Measurements from ENCODE around the gene G0S2.

The G0S2 gene

DNA sequence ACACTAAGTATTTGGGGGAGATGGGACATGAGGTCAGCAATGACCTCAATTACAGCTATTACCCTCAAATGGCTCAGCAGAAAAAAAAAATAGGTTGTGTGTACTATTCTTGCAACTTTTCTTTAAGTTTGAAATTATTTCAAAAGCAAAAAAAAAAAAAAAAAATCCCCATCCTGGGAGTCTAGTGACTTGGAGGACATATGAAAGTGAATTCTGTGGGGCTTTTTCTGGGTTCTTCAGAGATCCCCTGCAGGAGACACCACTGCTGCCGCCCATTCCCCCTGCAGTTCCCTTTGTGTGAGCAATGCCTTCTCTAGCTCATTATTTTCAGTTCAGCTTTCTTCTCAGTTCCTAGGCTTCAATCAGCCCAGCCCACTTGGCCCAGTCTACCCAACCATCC lies 46.1 kb downstream of the G0S2 start:
- no peak for DNase-seq

DNA sequence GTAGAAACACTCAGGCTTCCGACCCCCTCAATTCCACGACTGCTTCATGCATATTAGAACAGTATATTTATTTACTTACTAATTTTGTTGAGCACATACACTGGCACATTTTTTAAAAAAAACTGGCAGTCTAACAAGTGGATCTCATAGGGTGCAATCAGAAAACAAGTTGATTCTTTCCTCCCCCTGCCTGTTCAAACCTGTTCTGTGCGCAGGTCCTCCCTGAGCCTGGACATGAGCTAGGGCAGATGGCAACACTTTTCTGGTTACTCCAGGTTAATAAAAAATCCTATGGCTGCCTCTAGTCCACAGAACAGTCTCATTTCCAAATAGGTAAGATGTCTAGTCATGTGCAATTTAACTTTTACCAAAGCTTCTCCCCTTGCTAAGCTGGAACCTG lies 48.1 kb downstream of the G0S2 start:
- no peak for DNase-seq

DNA sequence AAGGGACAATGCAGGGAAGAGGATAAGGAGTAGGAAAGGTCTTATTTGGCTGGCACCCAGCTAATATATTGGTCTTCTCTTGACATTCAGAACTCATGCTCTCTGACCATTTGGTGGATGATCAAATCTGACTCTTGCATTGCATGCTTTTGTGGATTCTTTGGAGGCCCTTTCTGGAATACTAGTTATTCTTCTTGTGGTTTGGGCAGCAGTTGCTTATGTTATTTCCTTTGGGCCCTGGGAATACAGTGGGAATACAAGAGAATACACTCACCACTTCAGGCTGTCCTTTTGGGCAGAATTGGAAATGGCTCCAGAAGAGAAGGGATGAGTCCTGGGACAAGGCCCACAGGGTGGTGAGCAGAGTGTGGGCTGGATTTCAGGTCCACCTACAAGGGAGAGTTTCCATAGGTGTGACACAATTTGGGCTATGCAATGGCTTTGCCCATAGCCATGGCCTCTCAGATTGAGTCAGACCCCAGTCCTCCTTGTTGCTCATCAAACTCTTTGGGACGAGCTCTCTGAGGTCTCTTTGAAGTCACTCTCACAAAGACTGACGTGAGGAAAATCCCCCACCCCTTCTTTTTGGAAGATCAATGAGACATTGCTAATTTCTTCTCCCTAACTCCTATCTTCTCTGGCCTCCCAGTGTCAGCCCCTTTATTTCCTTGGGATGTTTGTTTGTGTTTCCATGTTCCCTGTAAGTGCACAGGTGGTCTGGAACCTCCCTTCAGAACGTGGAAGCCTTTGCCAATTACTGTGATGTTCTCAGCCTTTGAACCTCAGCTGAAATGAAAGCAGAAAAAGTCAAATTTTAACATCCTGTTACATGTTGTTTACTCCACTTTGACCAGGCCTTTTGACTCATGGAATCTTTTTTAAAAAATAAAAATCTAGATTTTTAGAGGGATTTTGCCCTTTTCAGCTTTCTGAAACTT lies 48.8 kb downstream of the G0S2 start:
- DNase-seq, result no peak
